Panc1 (cell line): Measurements from ENCODE around the gene ATP8B3.

Source experiments
- CTCF ChIP-seq: fragments of 450-650 bp; IDR thresholded peaks from 2 replicates; pipeline ENCODE4 v1.5.1; 2017; ENCODE audit warnings: mild to moderate bottlenecking
- REST ChIP-seq, 2 experiments: IDR thresholded peaks; 2 replicates each; pipeline ENCODE4 v1.6.1; 2011 to 2012; ENCODE audit warnings: low read depth in 2 of 2, control low read depth in 1 of 2, low read length in 1 of 2, mild to moderate bottlenecking in 1 of 2, moderate library complexity in 1 of 2; ENCODE audit not compliant: insufficient read depth in 1 of 2
- TCF7L2 ChIP-seq: IDR thresholded peaks from 2 replicates; pipeline ENCODE4 v1.6.1; 2011; ENCODE audit warnings: mild to moderate bottlenecking, low read depth, low read length, inconsistent platforms

DNA sequence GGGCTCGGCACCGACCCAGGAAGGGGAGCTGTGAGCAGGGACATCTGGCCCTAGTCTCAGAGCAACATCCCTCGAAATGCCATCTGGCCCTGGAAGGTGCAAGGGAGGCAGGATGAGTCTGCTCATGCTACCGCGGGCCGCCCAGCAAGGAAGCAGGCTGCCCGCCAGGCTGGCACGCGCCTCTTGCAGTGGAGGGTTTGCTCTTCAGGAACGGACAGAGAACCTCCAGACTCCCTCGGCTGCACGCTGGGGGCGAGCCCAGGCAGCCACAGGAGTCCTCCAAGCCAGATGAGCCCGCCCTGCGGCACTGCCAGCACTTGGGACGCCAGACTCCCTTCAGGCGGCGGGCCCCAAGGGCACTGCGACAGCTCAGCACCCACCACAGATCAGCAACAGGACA is 10.1 kb upstream of the ATP8B3 start:
- TF ChIP-seq CTCF (no peak), TCF7L2 (no peak), REST (IDR thresholded peaks at IDR 0.05; ENCODE audit: insufficient read depth in 1 of 2, low read depth in 2 of 2, low read length in 1 of 2) (no peak)
